NCI-H526 (cell line): Measurements from ENCODE around the gene AKAP5.
A peak's percentile ranks its signal among the peaks of the same experiment; 100 is the strongest.
"Not testable (repeated sequence)": the region's sequence is repeated elsewhere in the genome, so short reads cannot be mapped to it uniquely, and the experiment has no call there.

Source experiments
- DNase-seq, 2 experiments: peaks; one replicate each; lab custom pipeline; 2025; lab: John Stamatoyannopoulos, UW

The AKAP5 gene

GRCh38 chr14:64502887-64503433 lies 37.7 kb downstream of the AKAP5 start:
- peak in 1 of 2 experiments; percentile 42 for DNase-seq

GRCh38 chr14:64503434-64504309 lies 38.4 kb downstream of the AKAP5 start, which contains the start of gene ZBTB25:
TSS of gene ZBTB25 (minus strand) at chr14:64503838. CDS start at chr14:64490533, 13,305 bp downstream.
- peak; percentile 71 to 94 for DNase-seq

- DNase-seq = peak; percentile 65 to 87
These were observed 39.1 kb downstream of the AKAP5 start, which contains the start of gene ZBTB1 for GRCh38 chr14:64504310-64504896. TSS of gene ZBTB1 (plus strand) at chr14:64504770. CDS start at chr14:64521505, 16,735 bp downstream.

- DNase-seq = peak; percentile 73 to 92
These were observed 39.8 kb downstream of the AKAP5 start for GRCh38 chr14:64504897-64505794.

- no peak for DNase-seq
These were observed 41.4 kb downstream of the AKAP5 start for GRCh38 chr14:64506721-64507120.

- DNase-seq = no peak
These were observed 42.3 kb downstream of the AKAP5 start for GRCh38 chr14:64507376-64508156.

GRCh38 chr14:64508215-64508776 lies 43.0 kb downstream of the AKAP5 start:
- no peak for DNase-seq

GRCh38 chr14:64509036-64509435 lies 43.7 kb downstream of the AKAP5 start:
- DNase-seq = no peak

GRCh38 chr14:64510825-64511671 lies 45.7 kb downstream of the AKAP5 start:
- DNase-seq = peak; percentile 31 to 74

- no peak for DNase-seq
These were observed 48.0 kb downstream of the AKAP5 start for GRCh38 chr14:64513271-64513670.

GRCh38 chr14:64515053-64515452 lies 49.8 kb downstream of the AKAP5 start:
- DNase-seq = no peak

- DNase-seq = no peak
These were observed 51.7 kb downstream of the AKAP5 start for GRCh38 chr14:64516969-64517368.

- DNase-seq = not testable (repeated sequence)
These were observed 52.4 kb downstream of the AKAP5 start for GRCh38 chr14:64517667-64518066.

- no peak for DNase-seq
These were observed 52.9 kb downstream of the AKAP5 start for GRCh38 chr14:64518229-64518628.

GRCh38 chr14:64520699-64521098 lies 55.4 kb downstream of the AKAP5 start:
- no peak for DNase-seq

GRCh38 chr14:64522591-64523355 lies 57.5 kb downstream of the AKAP5 start:
- no peak for DNase-seq
